ENCODE measurements around the gene YPEL1. TPM values are rescaled to one million over a fixed set of nuclear protein-coding genes. Genes with fewer than 3 reads are reported as not detected.

YPEL1 gene
- total and polyA plus RNA-seq, 2 donors (not counting 1 experiment from before 2014, with no cell fraction given), result 0.36 to 2.3 TPM

DNA sequence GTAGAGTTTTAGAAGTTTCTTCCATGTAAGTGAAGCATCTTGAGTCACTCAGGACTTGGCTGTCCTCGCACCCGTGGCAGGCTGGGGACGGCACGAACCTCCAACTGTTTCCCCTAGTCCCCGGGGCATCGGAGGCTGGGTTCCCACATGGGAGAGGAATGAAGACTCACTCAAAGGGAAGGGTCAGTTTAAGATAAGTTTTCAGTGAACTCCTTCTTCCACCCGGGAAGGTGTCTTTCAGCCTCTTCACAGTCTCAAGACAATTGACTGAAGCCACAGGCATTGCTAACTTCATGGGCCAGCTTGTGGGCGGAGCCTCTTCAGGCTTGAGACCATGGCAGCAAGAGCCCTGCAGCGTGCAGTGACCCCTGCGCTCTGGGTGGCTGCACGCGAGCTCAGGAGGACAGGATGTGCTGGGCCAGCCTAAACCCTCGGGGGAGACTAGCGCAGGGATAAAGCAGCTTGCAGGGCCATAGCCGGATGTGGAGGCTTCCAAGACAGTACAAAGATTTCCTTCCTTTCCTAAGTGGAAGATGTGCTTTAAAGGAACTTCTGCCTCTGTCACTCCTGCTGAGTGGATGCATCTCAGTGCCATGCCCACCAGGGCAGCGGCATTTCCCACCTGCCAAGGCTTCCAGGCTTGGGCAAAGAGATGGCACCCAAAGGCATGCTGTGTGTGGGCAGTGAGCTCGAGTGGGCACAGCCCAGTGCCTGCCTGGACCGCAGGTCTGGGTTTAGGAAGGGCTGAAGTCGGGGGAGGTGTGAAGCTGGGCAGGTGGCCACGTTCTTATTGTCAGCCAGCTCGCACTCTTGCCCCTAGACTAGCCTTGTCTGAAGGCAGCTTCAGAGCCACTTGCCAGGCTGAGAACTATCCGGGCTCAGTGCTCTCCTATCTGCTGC, 36.9 kb downstream of the YPEL1 start:
- Histone ChIP-seq H4K20me1 (ENCODE audit: control insufficient read depth, extremely low read depth, insufficient read depth, low read length) (no peaks in the 10 kb centered on the region), H2AFZ (ENCODE audit: low read length) (no peak overlapping the region), H3K4me1 (ENCODE audit: control insufficient read depth, extremely low read depth, insufficient read depth, low read length) (peaks cover 11% of the 10 kb centered on the region), H3K4me3 (replicated peaks in 1 of 4; ENCODE audit: control extremely low read depth in 1 of 4, insufficient read depth in 1 of 4, low read depth in 3 of 4, low read length in 4 of 4) (no peak overlapping the region), H3K79me2 (ENCODE audit: control insufficient read depth, insufficient read depth, low read length) (no peaks in the 10 kb centered on the region), H3K27ac (ENCODE audit: insufficient read depth, low read length) (no peak overlapping the region), H3K4me2 (ENCODE audit: extremely low read depth, insufficient read depth, low read length) (no peak overlapping the region), H3K36me3 (ENCODE audit: control insufficient read depth, insufficient read depth, low read length) (peaks cover 19% of the 10 kb centered on the region), H3K27me3 (ENCODE audit: control insufficient read depth, insufficient read depth, low read length) (no peaks in the 10 kb centered on the region), H3K9me3 (ENCODE audit: control insufficient read depth, insufficient read depth, low read depth, low read length) (no peaks in the 10 kb centered on the region), H3K9ac (ENCODE audit: insufficient read depth, low read length) (no peak overlapping the region)
- TF ChIP-seq, protein P1, sequence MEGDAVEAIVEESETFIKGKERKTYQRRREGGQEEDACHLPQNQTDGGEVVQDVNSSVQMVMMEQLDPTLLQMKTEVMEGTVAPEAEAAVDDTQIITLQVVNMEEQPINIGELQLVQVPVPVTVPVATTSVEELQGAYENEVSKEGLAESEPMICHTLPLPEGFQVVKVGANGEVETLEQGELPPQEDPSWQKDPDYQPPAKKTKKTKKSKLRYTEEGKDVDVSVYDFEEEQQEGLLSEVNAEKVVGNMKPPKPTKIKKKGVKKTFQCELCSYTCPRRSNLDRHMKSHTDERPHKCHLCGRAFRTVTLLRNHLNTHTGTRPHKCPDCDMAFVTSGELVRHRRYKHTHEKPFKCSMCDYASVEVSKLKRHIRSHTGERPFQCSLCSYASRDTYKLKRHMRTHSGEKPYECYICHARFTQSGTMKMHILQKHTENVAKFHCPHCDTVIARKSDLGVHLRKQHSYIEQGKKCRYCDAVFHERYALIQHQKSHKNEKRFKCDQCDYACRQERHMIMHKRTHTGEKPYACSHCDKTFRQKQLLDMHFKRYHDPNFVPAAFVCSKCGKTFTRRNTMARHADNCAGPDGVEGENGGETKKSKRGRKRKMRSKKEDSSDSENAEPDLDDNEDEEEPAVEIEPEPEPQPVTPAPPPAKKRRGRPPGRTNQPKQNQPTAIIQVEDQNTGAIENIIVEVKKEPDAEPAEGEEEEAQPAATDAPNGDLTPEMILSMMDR (conservative IDR thresholded peaks at IDR 0.05 in 1 of 2, IDR thresholded peaks at IDR 0.05 in 1 of 2; ENCODE audit: low read depth in 1 of 2, low read length in 2 of 2), result no peak
- no peak for TF ChIP-seq EZH2 (IDR thresholded peaks at IDR 0.05; ENCODE audit: low read length, missing control alignments)
- DNase-seq (ENCODE audit: low read depth in 2 of 2), result no peak

DNA sequence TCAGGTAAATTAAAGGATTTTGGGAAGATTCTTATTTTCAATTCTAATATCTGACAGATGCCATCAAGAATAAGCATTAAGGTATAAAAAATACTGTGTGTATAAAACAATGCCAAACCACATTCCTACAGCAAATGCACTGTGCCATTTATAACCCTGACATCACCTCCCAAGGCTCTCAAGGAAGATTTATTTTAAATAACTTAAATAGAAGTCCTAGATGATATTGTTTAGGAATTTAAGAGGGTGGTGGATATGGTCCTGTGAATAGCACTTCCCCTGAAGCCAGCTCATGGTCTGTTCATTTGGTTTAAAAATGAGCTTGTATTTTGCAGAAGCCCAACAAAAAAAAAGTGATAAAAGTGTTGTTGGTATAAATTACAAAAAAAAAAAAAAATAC, 37.7 kb downstream of the YPEL1 start:
- Histone ChIP-seq H3K4me3 (replicated peaks in 1 of 4; ENCODE audit: control extremely low read depth in 1 of 4, insufficient read depth in 1 of 4, low read depth in 3 of 4, low read length in 4 of 4) (no peak overlapping the region), H3K79me2 (ENCODE audit: control insufficient read depth, insufficient read depth, low read length) (no peaks in the 10 kb centered on the region), H3K36me3 (ENCODE audit: control insufficient read depth, insufficient read depth, low read length) (peaks cover 21% of the 10 kb centered on the region), H2AFZ (ENCODE audit: low read length) (no peak overlapping the region), H3K4me1 (ENCODE audit: control insufficient read depth, extremely low read depth, insufficient read depth, low read length) (peaks cover 11% of the 10 kb centered on the region), H3K9me3 (ENCODE audit: control insufficient read depth, insufficient read depth, low read depth, low read length) (no peaks in the 10 kb centered on the region), H4K20me1 (ENCODE audit: control insufficient read depth, extremely low read depth, insufficient read depth, low read length) (no peaks in the 10 kb centered on the region), H3K27me3 (ENCODE audit: control insufficient read depth, insufficient read depth, low read length) (no peaks in the 10 kb centered on the region), H3K4me2 (ENCODE audit: extremely low read depth, insufficient read depth, low read length) (no peak overlapping the region), H3K27ac (ENCODE audit: insufficient read depth, low read length) (no peak overlapping the region), H3K9ac (ENCODE audit: insufficient read depth, low read length) (no peak overlapping the region)
- DNase-seq (ENCODE audit: low read depth in 2 of 2), result peak; percentile 13 to 79
- TF ChIP-seq, protein P1 (conservative IDR thresholded peaks at IDR 0.05 in 1 of 2, IDR thresholded peaks at IDR 0.05 in 1 of 2; ENCODE audit: low read depth in 1 of 2, low read length in 2 of 2), result no peak
- no peak for TF ChIP-seq EZH2 (IDR thresholded peaks at IDR 0.05; ENCODE audit: low read length, missing control alignments)

DNA sequence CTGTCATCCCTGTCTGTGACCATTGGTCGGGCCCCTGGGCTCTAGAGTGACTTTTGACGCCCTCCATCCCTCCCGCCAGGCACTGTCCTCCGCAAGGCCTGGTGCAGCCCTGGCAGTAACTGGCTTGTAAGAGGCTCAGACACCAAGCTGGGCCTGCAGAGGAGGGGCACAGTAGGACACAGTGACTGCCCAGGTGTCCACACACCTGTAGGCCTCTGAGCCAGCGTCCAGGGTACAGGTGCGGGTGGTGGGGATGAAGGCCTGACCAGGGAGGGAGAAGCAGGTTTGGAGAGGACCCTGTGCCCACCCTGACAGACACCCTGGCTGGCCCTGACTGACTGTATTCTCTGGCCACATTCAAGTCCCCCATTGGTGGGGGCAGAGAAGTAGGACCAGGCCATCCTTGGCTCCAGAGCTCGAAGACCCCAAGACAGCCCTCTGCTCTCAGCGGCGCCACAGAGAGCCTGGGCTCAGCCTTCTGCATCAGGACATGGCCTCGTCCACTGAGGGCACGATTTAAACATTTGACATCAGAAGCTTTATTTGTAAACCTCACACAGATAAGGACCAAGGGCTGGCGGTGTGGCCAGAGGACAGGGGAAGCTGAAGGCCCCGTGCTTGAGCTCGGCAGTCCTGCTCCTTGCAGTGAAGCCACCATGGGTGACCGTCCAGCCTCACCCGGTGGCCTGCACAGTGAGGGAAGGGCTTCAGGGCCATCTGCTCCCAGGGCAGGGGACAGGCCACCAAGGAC, 38.4 kb downstream of the YPEL1 start:
- Histone ChIP-seq H3K9ac (ENCODE audit: insufficient read depth, low read length) (no peak overlapping the region), H3K79me2 (ENCODE audit: control insufficient read depth, insufficient read depth, low read length) (no peaks in the 10 kb centered on the region), H3K4me2 (ENCODE audit: extremely low read depth, insufficient read depth, low read length) (no peak overlapping the region), H3K27ac (ENCODE audit: insufficient read depth, low read length) (no peak overlapping the region), H3K4me1 (ENCODE audit: control insufficient read depth, extremely low read depth, insufficient read depth, low read length) (peaks cover 11% of the 10 kb centered on the region), H3K27me3 (ENCODE audit: control insufficient read depth, insufficient read depth, low read length) (no peaks in the 10 kb centered on the region), H3K9me3 (ENCODE audit: control insufficient read depth, insufficient read depth, low read depth, low read length) (no peaks in the 10 kb centered on the region), H2AFZ (ENCODE audit: low read length) (no peak overlapping the region), H3K4me3 (replicated peaks in 1 of 4; ENCODE audit: control extremely low read depth in 1 of 4, insufficient read depth in 1 of 4, low read depth in 3 of 4, low read length in 4 of 4) (no peak overlapping the region), H4K20me1 (ENCODE audit: control insufficient read depth, extremely low read depth, insufficient read depth, low read length) (no peaks in the 10 kb centered on the region), H3K36me3 (ENCODE audit: control insufficient read depth, insufficient read depth, low read length) (peaks cover 21% of the 10 kb centered on the region)
- TF ChIP-seq, protein P1 (conservative IDR thresholded peaks at IDR 0.05 in 1 of 2, IDR thresholded peaks at IDR 0.05 in 1 of 2; ENCODE audit: low read depth in 1 of 2, low read length in 2 of 2), result no peak
- no peak for TF ChIP-seq EZH2 (IDR thresholded peaks at IDR 0.05; ENCODE audit: low read length, missing control alignments)
- no peak for DNase-seq (ENCODE audit: low read depth in 2 of 2)

All from fibroblast of lung (primary cell).